ENCODE data around the gene CFDP1.

- TF ChIP-seq CTCF (IDR thresholded peaks at IDR 0.05) (no peak), POLR2A (IDR thresholded peaks at IDR 0.05) (no peak)
Observed at GRCh38 chr16:75402159-75402820, 31.0 kb downstream of the CFDP1 start.

All from upper lobe of left lung (tissue), 4 donors.